Measurements from ENCODE around the gene CBFA2T3. TPM values are rescaled to one million over a fixed set of nuclear protein-coding genes. Genes with fewer than 3 reads are reported as not detected.

The CBFA2T3 gene
- total RNA-seq, 1 experiment from 2014 or later, result 13.7 TPM

DNA sequence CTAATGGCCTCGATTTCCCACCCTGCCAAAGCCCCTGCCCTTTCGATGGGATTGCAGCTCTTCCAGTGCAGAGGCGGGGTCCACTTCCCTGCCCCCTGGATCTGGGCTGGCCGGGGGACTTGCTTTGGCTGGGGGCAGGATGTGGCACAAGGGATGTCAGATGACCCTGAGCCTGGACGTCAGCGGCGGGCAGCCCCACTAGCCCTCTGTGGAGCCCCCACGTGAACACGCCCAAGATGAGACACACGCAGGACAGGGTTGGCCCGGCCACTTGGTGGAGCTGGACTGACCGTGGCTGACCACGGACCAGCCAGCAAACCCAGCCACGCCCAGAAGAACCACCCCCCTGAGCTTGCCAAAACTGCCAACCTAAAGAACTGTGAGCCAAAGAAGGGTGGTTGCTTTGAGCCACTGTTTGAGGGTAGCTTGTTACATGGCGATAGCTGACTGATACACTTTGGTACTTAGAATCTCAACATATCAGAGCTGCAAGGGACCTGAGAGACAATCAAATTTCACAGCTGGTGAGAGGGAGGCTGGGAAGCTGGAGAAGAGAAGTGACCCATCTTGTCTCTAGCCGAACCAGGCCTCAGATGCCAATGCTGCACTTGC lies 63.9 kb downstream of the CBFA2T3 start:
- intact Hi-C loops (cut with micrococcal nuclease; ENCODE audit: unreplicated experiment), result no loop called here
- CTCF ChIA-PET, result no interaction called here
- TF ChIP-seq, protein P1, sequence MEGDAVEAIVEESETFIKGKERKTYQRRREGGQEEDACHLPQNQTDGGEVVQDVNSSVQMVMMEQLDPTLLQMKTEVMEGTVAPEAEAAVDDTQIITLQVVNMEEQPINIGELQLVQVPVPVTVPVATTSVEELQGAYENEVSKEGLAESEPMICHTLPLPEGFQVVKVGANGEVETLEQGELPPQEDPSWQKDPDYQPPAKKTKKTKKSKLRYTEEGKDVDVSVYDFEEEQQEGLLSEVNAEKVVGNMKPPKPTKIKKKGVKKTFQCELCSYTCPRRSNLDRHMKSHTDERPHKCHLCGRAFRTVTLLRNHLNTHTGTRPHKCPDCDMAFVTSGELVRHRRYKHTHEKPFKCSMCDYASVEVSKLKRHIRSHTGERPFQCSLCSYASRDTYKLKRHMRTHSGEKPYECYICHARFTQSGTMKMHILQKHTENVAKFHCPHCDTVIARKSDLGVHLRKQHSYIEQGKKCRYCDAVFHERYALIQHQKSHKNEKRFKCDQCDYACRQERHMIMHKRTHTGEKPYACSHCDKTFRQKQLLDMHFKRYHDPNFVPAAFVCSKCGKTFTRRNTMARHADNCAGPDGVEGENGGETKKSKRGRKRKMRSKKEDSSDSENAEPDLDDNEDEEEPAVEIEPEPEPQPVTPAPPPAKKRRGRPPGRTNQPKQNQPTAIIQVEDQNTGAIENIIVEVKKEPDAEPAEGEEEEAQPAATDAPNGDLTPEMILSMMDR (IDR thresholded peaks at IDR 0.05), result no peak
- TF ChIP-seq POLR2AphosphoS5 (IDR thresholded peaks at IDR 0.05; ENCODE audit: low read depth, low read length) (no peak), TCF7L2 (IDR thresholded peaks at IDR 0.05; ENCODE audit: low read depth, low read length) (no peak), SIN3A (IDR thresholded peaks at IDR 0.05; ENCODE audit: borderline replicate concordance, insufficient read depth, low read depth, low read length) (no peak)
- TF ChIP-seq, protein P2, sequence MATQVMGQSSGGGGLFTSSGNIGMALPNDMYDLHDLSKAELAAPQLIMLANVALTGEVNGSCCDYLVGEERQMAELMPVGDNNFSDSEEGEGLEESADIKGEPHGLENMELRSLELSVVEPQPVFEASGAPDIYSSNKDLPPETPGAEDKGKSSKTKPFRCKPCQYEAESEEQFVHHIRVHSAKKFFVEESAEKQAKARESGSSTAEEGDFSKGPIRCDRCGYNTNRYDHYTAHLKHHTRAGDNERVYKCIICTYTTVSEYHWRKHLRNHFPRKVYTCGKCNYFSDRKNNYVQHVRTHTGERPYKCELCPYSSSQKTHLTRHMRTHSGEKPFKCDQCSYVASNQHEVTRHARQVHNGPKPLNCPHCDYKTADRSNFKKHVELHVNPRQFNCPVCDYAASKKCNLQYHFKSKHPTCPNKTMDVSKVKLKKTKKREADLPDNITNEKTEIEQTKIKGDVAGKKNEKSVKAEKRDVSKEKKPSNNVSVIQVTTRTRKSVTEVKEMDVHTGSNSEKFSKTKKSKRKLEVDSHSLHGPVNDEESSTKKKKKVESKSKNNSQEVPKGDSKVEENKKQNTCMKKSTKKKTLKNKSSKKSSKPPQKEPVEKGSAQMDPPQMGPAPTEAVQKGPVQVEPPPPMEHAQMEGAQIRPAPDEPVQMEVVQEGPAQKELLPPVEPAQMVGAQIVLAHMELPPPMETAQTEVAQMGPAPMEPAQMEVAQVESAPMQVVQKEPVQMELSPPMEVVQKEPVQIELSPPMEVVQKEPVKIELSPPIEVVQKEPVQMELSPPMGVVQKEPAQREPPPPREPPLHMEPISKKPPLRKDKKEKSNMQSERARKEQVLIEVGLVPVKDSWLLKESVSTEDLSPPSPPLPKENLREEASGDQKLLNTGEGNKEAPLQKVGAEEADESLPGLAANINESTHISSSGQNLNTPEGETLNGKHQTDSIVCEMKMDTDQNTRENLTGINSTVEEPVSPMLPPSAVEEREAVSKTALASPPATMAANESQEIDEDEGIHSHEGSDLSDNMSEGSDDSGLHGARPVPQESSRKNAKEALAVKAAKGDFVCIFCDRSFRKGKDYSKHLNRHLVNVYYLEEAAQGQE (IDR thresholded peaks at IDR 0.05; ENCODE audit: insufficient read depth in 1 of 2, low read depth in 2 of 2, low read length in 1 of 2), result no peak

DNA sequence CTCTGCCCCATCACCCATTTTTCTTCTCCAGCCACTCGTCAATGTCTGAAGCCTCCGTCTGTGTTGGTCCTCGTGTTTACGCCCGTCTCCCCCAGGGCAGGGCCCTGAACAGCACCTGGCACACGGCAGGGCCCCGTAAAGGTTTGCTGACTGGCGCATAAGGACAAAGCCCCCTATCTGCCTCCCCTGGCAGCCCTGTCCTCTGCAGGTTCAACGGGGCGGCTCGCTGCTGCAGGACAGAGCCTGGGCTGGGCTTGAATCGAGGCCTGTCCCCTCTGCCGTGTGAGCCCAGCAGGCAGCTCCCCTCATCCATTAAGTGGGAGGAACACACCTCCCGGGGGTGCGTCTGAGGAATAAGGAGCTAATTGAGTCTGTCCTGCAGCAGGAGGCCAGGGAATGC lies 64.5 kb downstream of the CBFA2T3 start:
- TF ChIP-seq, protein P2 (IDR thresholded peaks at IDR 0.05; ENCODE audit: insufficient read depth in 1 of 2, low read depth in 2 of 2, low read length in 1 of 2), result no peak
- TF ChIP-seq SIN3A (IDR thresholded peaks at IDR 0.05; ENCODE audit: borderline replicate concordance, insufficient read depth, low read depth, low read length), result no peak
- TF ChIP-seq POLR2AphosphoS5 (IDR thresholded peaks at IDR 0.05; ENCODE audit: low read depth, low read length), result no peak
- TF ChIP-seq, protein P1 (IDR thresholded peaks at IDR 0.05), result no peak
- TF ChIP-seq TCF7L2 (IDR thresholded peaks at IDR 0.05; ENCODE audit: low read depth, low read length), result no peak
- no peak overlapping the region for H3K27ac ChIP-seq (ENCODE audit: low read length)
- in situ Hi-C loops (cut with HindIII; ENCODE audit: low pct_unique_long_range_greater_than_20kb, low sequenced_read_pairs), result no loop called here
- ChIA-PET CTCF (no interaction called here), POLR2A (no interaction called here)
- no TSS peak for BruUV-seq (replicated peaks)
- DNase-seq (ENCODE audit: low read depth, low spot score), result no peak
- H3K4me1 ChIP-seq (ENCODE audit: control insufficient read depth, insufficient read depth, low read length), result peaks cover 17% of the 10 kb centered on the region
- no peaks in the 10 kb centered on the region for H3K36me3 ChIP-seq (ENCODE audit: control insufficient read depth, insufficient read depth, low read length)
- H3K4me3 ChIP-seq (ENCODE audit: low read depth in 2 of 2, low read length in 2 of 2), result no peak overlapping the region
- intact Hi-C loops (cut with micrococcal nuclease; ENCODE audit: unreplicated experiment), result no loop called here
- H3K9me3 ChIP-seq (ENCODE audit: control insufficient read depth, insufficient read depth, low read depth, low read length), result no peaks in the 10 kb centered on the region
- no peak for ATAC-seq
- H3K27me3 ChIP-seq (ENCODE audit: control insufficient read depth, insufficient read depth, low read length), result no peaks in the 10 kb centered on the region

More for the DNA sequence above, 63.9 kb downstream of the CBFA2T3 start:
- in situ Hi-C loops (cut with HindIII; ENCODE audit: low pct_unique_long_range_greater_than_20kb, low sequenced_read_pairs), result no loop called here
- no peak for ATAC-seq
- Histone ChIP-seq H3K4me3 (ENCODE audit: low read depth in 2 of 2, low read length in 2 of 2) (no peak overlapping the region), H3K9me3 (ENCODE audit: control insufficient read depth, insufficient read depth, low read depth, low read length) (no peaks in the 10 kb centered on the region), H3K36me3 (ENCODE audit: control insufficient read depth, insufficient read depth, low read length) (no peaks in the 10 kb centered on the region), H3K27ac (ENCODE audit: low read length) (no peak overlapping the region), H3K4me1 (ENCODE audit: control insufficient read depth, insufficient read depth, low read length) (peaks cover 19% of the 10 kb centered on the region), H3K27me3 (ENCODE audit: control insufficient read depth, insufficient read depth, low read length) (no peaks in the 10 kb centered on the region)
- no peak for DNase-seq (ENCODE audit: low read depth, low spot score)
- no TSS peak for BruUV-seq (replicated peaks)
- POLR2A ChIA-PET, result no interaction called here
